ENCODE data around the gene LAYN.

DNA sequence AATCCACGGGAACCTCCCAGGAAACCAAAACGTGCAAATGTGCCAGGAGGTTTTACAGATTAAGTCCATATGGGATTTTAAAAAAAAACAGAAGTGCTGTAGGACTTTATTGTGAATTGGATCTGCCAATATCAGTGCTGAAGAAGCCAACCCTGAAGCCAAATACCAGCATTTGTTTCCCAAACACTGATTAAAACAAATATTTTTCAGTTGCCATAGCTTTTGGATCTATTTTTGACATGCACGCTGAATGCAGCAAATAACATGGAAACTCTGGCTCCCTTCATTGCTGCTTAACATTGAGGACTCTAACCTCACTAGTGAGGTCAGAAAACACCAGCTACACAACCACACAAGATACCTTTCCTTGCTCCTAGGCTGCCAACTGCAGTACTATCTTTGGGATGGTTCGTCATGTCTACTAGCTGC lies 33.3 kb downstream of the LAYN start:
- TF ChIP-seq, protein P1, sequence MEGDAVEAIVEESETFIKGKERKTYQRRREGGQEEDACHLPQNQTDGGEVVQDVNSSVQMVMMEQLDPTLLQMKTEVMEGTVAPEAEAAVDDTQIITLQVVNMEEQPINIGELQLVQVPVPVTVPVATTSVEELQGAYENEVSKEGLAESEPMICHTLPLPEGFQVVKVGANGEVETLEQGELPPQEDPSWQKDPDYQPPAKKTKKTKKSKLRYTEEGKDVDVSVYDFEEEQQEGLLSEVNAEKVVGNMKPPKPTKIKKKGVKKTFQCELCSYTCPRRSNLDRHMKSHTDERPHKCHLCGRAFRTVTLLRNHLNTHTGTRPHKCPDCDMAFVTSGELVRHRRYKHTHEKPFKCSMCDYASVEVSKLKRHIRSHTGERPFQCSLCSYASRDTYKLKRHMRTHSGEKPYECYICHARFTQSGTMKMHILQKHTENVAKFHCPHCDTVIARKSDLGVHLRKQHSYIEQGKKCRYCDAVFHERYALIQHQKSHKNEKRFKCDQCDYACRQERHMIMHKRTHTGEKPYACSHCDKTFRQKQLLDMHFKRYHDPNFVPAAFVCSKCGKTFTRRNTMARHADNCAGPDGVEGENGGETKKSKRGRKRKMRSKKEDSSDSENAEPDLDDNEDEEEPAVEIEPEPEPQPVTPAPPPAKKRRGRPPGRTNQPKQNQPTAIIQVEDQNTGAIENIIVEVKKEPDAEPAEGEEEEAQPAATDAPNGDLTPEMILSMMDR (IDR thresholded peaks at IDR 0.05; ENCODE audit: low read depth, low read length, poor library complexity, severe bottlenecking), result no peak
- TF ChIP-seq EZH2phosphoT487 (IDR thresholded peaks at IDR 0.05; ENCODE audit: borderline replicate concordance, low read length), result no peak
